Fibroblast of lung (primary cell): ENCODE results near the gene MINK1.

Source experiments
- CTCF ChIP-seq, 2 donors: IDR thresholded peaks in 1 of 2; conservative IDR thresholded peaks in 1 of 2; 1 replicate in 1 of 2; 2 replicates in 1 of 2; pipeline ENCODE4 v1.5.1; 2011 to 2012; ENCODE audit warnings: low read length in 2 of 2, control low read depth in 1 of 2, inconsistent platforms in 1 of 2, low read depth in 1 of 2, mild to moderate bottlenecking in 1 of 2
- EZH2 ChIP-seq: IDR thresholded peaks from 2 replicates; pipeline ENCODE4 v1.5.1; 2012; ENCODE audit warnings: low read length, control low read depth, mild to moderate bottlenecking; ENCODE audit errors: missing control alignments

DNA sequence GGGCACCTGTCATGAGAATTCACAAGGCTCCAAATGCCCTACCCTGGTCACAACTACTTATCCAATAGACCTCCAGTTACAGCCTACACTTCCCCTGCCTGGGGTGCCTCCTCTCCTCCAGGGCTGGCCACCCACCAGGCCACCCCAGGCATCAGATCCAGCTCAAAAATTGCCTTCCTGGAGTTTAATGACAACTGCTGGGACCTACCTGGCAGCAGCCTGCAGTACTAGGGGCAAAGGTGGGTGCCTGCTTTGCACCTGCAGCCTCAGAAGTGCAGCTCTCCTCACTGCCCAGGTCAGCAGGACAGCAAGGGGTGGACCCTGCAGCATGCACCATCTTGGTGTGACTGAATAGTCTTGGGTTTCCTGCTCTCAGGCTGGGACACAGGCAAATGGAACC lies 102.5 kb downstream of the MINK1 start:
- TF ChIP-seq CTCF (conservative IDR thresholded peaks at IDR 0.05 in 1 of 2, IDR thresholded peaks at IDR 0.05 in 1 of 2; ENCODE audit: low read depth in 1 of 2, low read length in 2 of 2): no peak
- no peak for TF ChIP-seq EZH2
